IMR-90 (cell line): ENCODE results near the gene NUDCD2. TPM values are rescaled to one million over a fixed set of nuclear protein-coding genes. Genes with fewer than 3 reads are reported as not detected.

Source experiments
- ATAC-seq: fragments of 200-7000 bp; cut with Tn5 transposase; 2 replicates; pipeline ENCODE4 v1.9.1; 2020; ENCODE audit warnings: low read depth, mild to moderate bottlenecking, moderate library complexity
- BruUV-seq: library from RNA; stranded (reverse); fragments of 400-500 nt; replicated peaks from 2 replicates; lab custom pipeline; 2021; lab: Mats Ljungman, UMichigan
- CTCF ChIA-PET: fragments of 300-600 bp; formaldehyde crosslinking; extraction: SDS; loops from one replicate; lab custom pipeline; 2021; ENCODE audit warnings: antibody characterized with exemption; lab: Yijun Ruan, JAX
- POLR2A ChIA-PET: fragments of 300-600 bp; sonication (Branson Sonifier 250); formaldehyde crosslinking; loops from one replicate; lab custom pipeline; 2022; ENCODE audit warnings: antibody characterized with exemption; ENCODE audit not compliant: unreplicated experiment; lab: Charles Lee
- DNase-seq: peaks from one replicate; pipeline ENCODE4 v3.0.0; 2013
- H2AFZ ChIP-seq: replicated peaks from 2 replicates; pipeline ENCODE3; 2013; ENCODE audit warnings: low read length, mild to moderate bottlenecking; ENCODE audit not compliant: poor library complexity
- H2AK5ac ChIP-seq: 2 replicates; pipeline ENCODE4 v1.6.1; 2013; ENCODE audit warnings: low read depth, low read length, inconsistent platforms
- H2AK9ac ChIP-seq: replicated peaks from 2 replicates; pipeline ENCODE3; 2013; ENCODE audit warnings: mild to moderate bottlenecking, low read depth, low read length, moderate library complexity; ENCODE audit not compliant: poor library complexity
- H2BK120ac ChIP-seq: 2 replicates; pipeline ENCODE4 v1.6.1; 2013; ENCODE audit warnings: low read depth, low read length, inconsistent platforms
- H2BK15ac ChIP-seq: 3 replicates; pipeline ENCODE4 v1.6.1; 2013; ENCODE audit warnings: low read depth, low read length, inconsistent platforms
- H2BK20ac ChIP-seq: 2 replicates; pipeline ENCODE4 v1.6.1; 2013; ENCODE audit warnings: low read depth, mild to moderate bottlenecking, inconsistent platforms, low read length, moderate library complexity
- H2BK5ac ChIP-seq: 2 replicates; pipeline ENCODE4 v1.6.1; 2013; ENCODE audit warnings: mild to moderate bottlenecking, low read depth, low read length, inconsistent platforms; ENCODE audit not compliant: poor library complexity, severe bottlenecking
- H3K14ac ChIP-seq: replicated peaks from 2 replicates; pipeline ENCODE4 v1.6.1; 2013; ENCODE audit warnings: low read depth, low read length, inconsistent platforms
- H3K18ac ChIP-seq: 2 replicates; pipeline ENCODE4 v1.6.1; 2013; ENCODE audit warnings: low read depth, low read length, control low read depth
- H3K23ac ChIP-seq: 2 replicates; pipeline ENCODE4 v1.6.1; 2013; ENCODE audit warnings: low read depth, low read length, inconsistent platforms
- H3K27ac ChIP-seq: 2 replicates; pipeline ENCODE4 v1.5.1; 2013; ENCODE audit warnings: mild to moderate bottlenecking, control low read depth, low read length; ENCODE audit not compliant: insufficient read depth
- H3K27me3 ChIP-seq: 2 replicates; pipeline ENCODE4 v1.6.1; 2013; ENCODE audit warnings: low read length; ENCODE audit not compliant: control insufficient read depth, insufficient read depth
- H3K36me3 ChIP-seq: 2 replicates; pipeline ENCODE4 v1.6.1; 2013; ENCODE audit warnings: low read length, mixed read lengths; ENCODE audit not compliant: control insufficient read depth, insufficient read depth
- H3K4ac ChIP-seq: 2 replicates; pipeline ENCODE4 v1.6.1; 2013; ENCODE audit warnings: low read depth, low read length, inconsistent platforms
- H3K4me1 ChIP-seq: 2 replicates; pipeline ENCODE4 v1.6.1; 2013; ENCODE audit warnings: low read length, mixed read lengths; ENCODE audit not compliant: control insufficient read depth, insufficient read depth
- H3K4me2 ChIP-seq: 2 replicates; pipeline ENCODE4 v1.6.1; 2013; ENCODE audit warnings: low read depth, mild to moderate bottlenecking, control low read depth, low read length, moderate library complexity
- H3K4me3 ChIP-seq: 2 replicates; pipeline ENCODE4 v1.5.1; 2013; ENCODE audit warnings: low read depth, mild to moderate bottlenecking, control low read depth, low read length, moderate library complexity; ENCODE audit not compliant: insufficient read depth
- H3K56ac ChIP-seq: 2 replicates; pipeline ENCODE4 v1.6.1; 2013; ENCODE audit warnings: low read length, inconsistent platforms; ENCODE audit not compliant: insufficient read depth; ENCODE audit errors: extremely low read depth
- H3K79me1 ChIP-seq, 2 experiments: 2 replicates each; pipeline ENCODE4 v1.6.1; 2013; ENCODE audit warnings: low read length in 2 of 2, inconsistent platforms in 1 of 2, low read depth in 1 of 2
- H3K9ac ChIP-seq: 2 replicates; pipeline ENCODE4 v1.6.1; 2013; ENCODE audit warnings: low read depth, low read length, control low read depth
- H3K9me1 ChIP-seq: 2 replicates; pipeline ENCODE4 v1.6.1; 2013; ENCODE audit warnings: low read length, inconsistent platforms; ENCODE audit not compliant: insufficient read depth
- H3K9me3 ChIP-seq: 2 replicates; pipeline ENCODE4 v1.6.1; 2013; ENCODE audit warnings: low read length; ENCODE audit not compliant: control insufficient read depth, insufficient read depth
- H4K20me1 ChIP-seq: 2 replicates; pipeline ENCODE4 v1.6.1; 2013; ENCODE audit warnings: low read length, inconsistent platforms; ENCODE audit not compliant: insufficient read depth
- H4K5ac ChIP-seq: 2 replicates; pipeline ENCODE4 v1.6.1; 2013; ENCODE audit warnings: mild to moderate bottlenecking, low read depth, low read length, control low read depth
- H4K8ac ChIP-seq, 2 experiments: 2 replicates each; pipeline ENCODE4 v1.6.1; 2013; ENCODE audit warnings: low read depth in 2 of 2, low read length in 2 of 2, control low read depth in 1 of 2, inconsistent platforms in 1 of 2
- H4K91ac ChIP-seq: 2 replicates; pipeline ENCODE4 v1.6.1; 2013; ENCODE audit warnings: low read depth, low read length, inconsistent platforms; ENCODE audit not compliant: insufficient read depth
- BHLHE40 ChIP-seq: fragments of 150-350 bp; IDR thresholded peaks from 2 replicates; pipeline ENCODE4 v1.6.1; 2016; ENCODE audit warnings: mild to moderate bottlenecking, low read depth, low read length
- CEBPB ChIP-seq: IDR thresholded peaks from 2 replicates; pipeline ENCODE4 v1.6.1; 2012; ENCODE audit warnings: low read depth, low read length, improper control_type of control experiment
- MXI1 ChIP-seq: IDR thresholded peaks from 2 replicates; pipeline ENCODE4 v1.6.1; 2012; ENCODE audit warnings: low read depth, mild to moderate bottlenecking, low read length, moderate library complexity, borderline replicate concordance
- RCOR1 ChIP-seq: IDR thresholded peaks from 2 replicates; pipeline ENCODE4 v1.6.1; 2012; ENCODE audit warnings: mild to moderate bottlenecking, low read length, improper control_type of control experiment; ENCODE audit not compliant: insufficient replicate concordance
- SMC3 ChIP-seq: fragments of 150-350 bp; IDR thresholded peaks from 2 replicates; pipeline ENCODE4 v1.6.1; 2016; ENCODE audit warnings: low read depth, mild to moderate bottlenecking, antibody characterized with exemption, low read length, moderate library complexity
- WGBS, 2 experiments: methylation state at CpG; one replicate each; pipeline versions ENCODE4 v1.1.5 to v1.1.7; 2013; ENCODE audit warnings: missing lambda C conversion rate in 2 of 2; ENCODE audit not compliant: insufficient read length in 1 of 2; ENCODE audit errors: extremely low coverage in 2 of 2; 5-methylcytosine and 5-hydroxymethylcytosine counted together
- dilution Hi-C: fragments of 300-500 bp; cut with HindIII; formaldehyde crosslinking; loops from one replicate; pipeline ENCODE4 v1.14.3; 2018; ENCODE audit warnings: low sequenced_read_pairs; ENCODE audit not compliant: unreplicated experiment
- in situ Hi-C: fragments of 300-500 bp; cut with MboI; formaldehyde crosslinking; loops from 3 replicates; pipeline ENCODE4 v1.14.3; 2019; ENCODE audit warnings: low sequenced_read_pairs, inconsistent platforms, mixed read lengths
- intact Hi-C: fragments of 100-400 bp; cut with micrococcal nuclease; formaldehyde crosslinking; loops from 2 replicates; pipeline ENCODE4 v1.10.0; 2022
- polyA plus RNA-seq, 3 experiments: library from polyadenylated mRNA; depleted of rRNA; stranded (reverse); fragments of >200 nt; gene quantifications; 2 replicates each; pipeline ENCODE4 v1.2.3, GENCODE V29; 2012; ENCODE audit warnings: low replicate concordance in 1 of 3
- total RNA-seq: library from RNA; depleted of rRNA; stranded (reverse); fragments of >200 nt; gene quantifications from 2 replicates; pipeline ENCODE4 v1.2.3, GENCODE V29; 2012

Gene NUDCD2
- total and polyA plus RNA-seq, 2 of the 4 experiments (the other 2 are of a cell fraction), result 3.0 to 3.5 TPM

DNA sequence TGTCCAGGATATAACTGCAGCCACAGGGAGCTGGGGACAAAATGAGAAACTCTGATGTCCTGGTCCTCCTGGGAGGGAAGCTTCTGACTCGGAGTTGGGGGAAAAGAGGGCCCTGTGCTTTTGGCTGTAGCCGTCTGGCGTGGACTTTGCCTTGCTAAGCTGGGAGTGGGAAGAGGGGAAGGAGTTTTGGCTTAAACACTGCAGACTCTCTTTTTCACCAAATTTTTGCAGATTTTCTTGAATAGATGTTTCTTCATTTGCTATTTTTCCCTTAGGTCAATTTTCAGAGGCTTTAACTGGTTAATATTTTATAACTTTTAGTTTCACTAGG lies 29.8 kb upstream of the NUDCD2 start:
- Histone ChIP-seq H3K14ac (no peak overlapping the region), H3K4me2 (no peak overlapping the region), H4K20me1 (no peaks in the 10 kb centered on the region), H3K79me1 (peaks cover 0 to 8% of the 10 kb centered on the region in 2 experiments; a peak in 3 of 4 replicates), H2BK20ac (no peak overlapping the region), H3K4ac (no peak overlapping the region), H3K9me3 (no peaks in the 10 kb centered on the region), H2AK9ac (no peak overlapping the region), H3K56ac (no peak overlapping the region), H3K27me3 (no peaks in the 10 kb centered on the region), H2AK5ac (no peak overlapping the region), H2BK5ac (no peak overlapping the region), H3K4me1 (no peaks in the 10 kb centered on the region), H2BK15ac (no peak overlapping the region), H4K8ac (no peak overlapping the region), H3K9me1 (no peaks in the 10 kb centered on the region), H4K5ac (no peak overlapping the region), H3K36me3 (peaks cover 3% of the 10 kb centered on the region; the same call in 1 of the 2 replicates), H2AFZ (peak overlapping the region; percentile 33), H2BK120ac (no peak overlapping the region), H3K9ac (no peak overlapping the region), H3K4me3 (no peak overlapping the region), H3K18ac (no peak overlapping the region), H3K27ac (no peak overlapping the region), H3K23ac (no peak overlapping the region), H4K91ac (no peak overlapping the region)
- ATAC-seq, result no peak
- no peak for DNase-seq
- POLR2A ChIA-PET, result no interaction called here
- no TSS peak for BruUV-seq
- TF ChIP-seq RCOR1 (no peak), SMC3 (no peak), MXI1 (no peak), CEBPB (no peak), BHLHE40 (no peak)
- 100% methylated on average over 1 of the region's 3 CpGs; no CpG with 5 or more reads in 1 of the 2 experiments for WGBS, 2 experiments
- in situ Hi-C loops (no loop called here), dilution Hi-C loops (no loop called here), intact Hi-C loops (no loop called here)
- CTCF ChIA-PET, result interaction anchor here (0.7 to 2.0 kb wide), 2 partner anchors 9 to 16 kb away, joined by 3 to 8 read pairs; partner anchors contain the start of gene MAT2B
